ENCODE data around the gene SHC1. TPM values are rescaled to one million over a fixed set of nuclear protein-coding genes. Genes with fewer than 3 reads are reported as not detected.

Gene SHC1
- polyA plus RNA-seq, 1 of the 3 experiments (the other 2 are of a cell fraction) = 338 TPM

GRCh38 chr1:154974102-154974807 is 3.7 kb upstream of the SHC1 start, which contains the start of gene CKS1B:
TSS of gene CKS1B (plus strand) at chr1:154974681. CDS start at chr1:154974746, 65 bp downstream.
- H4K20me1 ChIP-seq (ENCODE audit: insufficient read depth) = peaks cover 3% of the 10 kb centered on the region; the same call in 1 of the 2 replicates
- H3K27me3 ChIP-seq (ENCODE audit: insufficient read depth) = no peaks in the 10 kb centered on the region
- CTCF ChIA-PET = interaction anchor here (1.0 to 37.5 kb wide), 11 partner anchors 9 to 494 kb away, joined by 3 to 640 read pairs (median 6); partner anchors contain the start of genes ADAM15, FLAD1, LENEP and ZBTB7B
- H3K4me1 ChIP-seq (ENCODE audit: control insufficient read depth in 1 of 2, insufficient read depth in 2 of 2, low read depth in 1 of 2, low read length in 1 of 2) = peaks cover 27 to 53% of the 10 kb centered on the region in 2 experiments
- H3F3A ChIP-seq (replicated peaks; ENCODE audit: insufficient read depth) = peaks cover 36% of the 10 kb centered on the region
- H3K36me3 ChIP-seq (replicated peaks in 1 of 2; ENCODE audit: control insufficient read depth in 1 of 2, insufficient read depth in 2 of 2, low read length in 1 of 2) = peaks cover 4 to 10% of the 10 kb centered on the region in 2 experiments
- POLR2A ChIA-PET = interaction anchor here (0.8 to 3.1 kb wide), 5 partner anchors 12 to 26 kb away, joined by 3 to 13 read pairs (median 3); partner anchors contain the start of genes LENEP, PBXIP1 and PYGO2
- peak within 1 kb of the TSS; percentile 88 for H3K9ac ChIP-seq
- H3K27ac ChIP-seq (ENCODE audit: low read depth in 2 of 2, low read length in 1 of 2) = peak within 1 kb of the TSS; percentile 99 to 100
- H3K9me3 ChIP-seq = no peaks in the 10 kb centered on the region
- H3K79me2 ChIP-seq (ENCODE audit: insufficient read depth) = peaks cover 69% of the 10 kb centered on the region
- H3K9me2 ChIP-seq = no peaks in the 10 kb centered on the region
- DNase-seq = peak; percentile 81
- under 1% methylated on average over 47 of the region's 47 CpGs for WGBS (ENCODE audit: low lambda C conversion rate)
- H3K4me2 ChIP-seq = peak within 1 kb of the TSS; percentile 98
- peak within 1 kb of the TSS; percentile 67 to 79 for H3K4me3 ChIP-seq (ENCODE audit: low read depth in 2 of 2, low read length in 1 of 2)
- peak within 1 kb of the TSS; percentile 40; the same call in 1 of the 2 replicates for H2AFZ ChIP-seq (ENCODE audit: low read depth)
- TF ChIP-seq SIN3A (IDR thresholded peaks at IDR 0.05; ENCODE audit: borderline replicate concordance, low read depth, low read length) (peak; percentile 97), FOXM1 (IDR thresholded peaks at IDR 0.05; ENCODE audit: low read depth) (peak; percentile 50; the same call in 1 of the 2 replicates), RXRA (IDR thresholded peaks at IDR 0.05; ENCODE audit: borderline replicate concordance, low read depth) (no peak), POLR2AphosphoS5 (IDR thresholded peaks at IDR 0.05; ENCODE audit: low read depth, low read length) (no peak), MXI1 (IDR thresholded peaks at IDR 0.05; ENCODE audit: low read depth, low read length) (peak; percentile 99), FOXJ3 (CRISPR knock-in tag; IDR thresholded peaks at IDR 0.05) (no peak), USF1 (IDR thresholded peaks at IDR 0.05; ENCODE audit: borderline replicate concordance, low read depth) (no peak), IRF3 (IDR thresholded peaks at IDR 0.05; ENCODE audit: low read depth, low read length) (peak; percentile 91), NFIC (IDR thresholded peaks at IDR 0.05; ENCODE audit: borderline replicate concordance) (no peak), RFX5 (IDR thresholded peaks at IDR 0.05; ENCODE audit: low read length) (0 out of 2 replicates have a peak, but pooled peaks have one; percentile 75), NRF1 (IDR thresholded peaks at IDR 0.05; ENCODE audit: low read depth, low read length) (no peak), GATA2 (CRISPR knock-in tag; IDR thresholded peaks at IDR 0.05) (no peak), RAD21 (IDR thresholded peaks at IDR 0.05; ENCODE audit: low read length) (no peak), CHD2 (IDR thresholded peaks at IDR 0.05; ENCODE audit: low read length, partially characterized antibody) (peak; percentile 96), EZH2phosphoT487 (IDR thresholded peaks at IDR 0.05; ENCODE audit: borderline replicate concordance, low read depth) (no peak), USF2 (IDR thresholded peaks at IDR 0.05; ENCODE audit: borderline replicate concordance, low read depth, low read length) (no peak), SMC3 (IDR thresholded peaks at IDR 0.05; ENCODE audit: low read depth, low read length) (no peak), ELF1 (IDR thresholded peaks at IDR 0.05) (peak; percentile 75), TCF12 (IDR thresholded peaks at IDR 0.05) (no peak), CTCF (IDR thresholded peaks at IDR 0.05) (no peak), REST (IDR thresholded peaks at IDR 0.05; ENCODE audit: low read depth, low read length) (no peak), EP300 (IDR thresholded peaks at IDR 0.05; ENCODE audit: borderline replicate concordance in 1 of 2, low read depth in 1 of 2, low read length in 1 of 2) (no peak), TAF1 (IDR thresholded peaks at IDR 0.05; ENCODE audit: borderline replicate concordance, low read depth, low read length) (no peak; the same call in 1 of the 2 replicates), MAX (IDR thresholded peaks at IDR 0.05; ENCODE audit: low read depth) (peak; percentile 97)

All from SK-N-SH (cell line).